Thyroid gland (tissue), 4 donors: ENCODE measurements around the gene F13A1. TPM values are rescaled to one million over a fixed set of nuclear protein-coding genes. Genes with fewer than 3 reads are reported as not detected.

ENCODE experiments used
- DNase-seq, 2 donors: peaks; one replicate each; pipeline ENCODE4 v3.0.0-alpha.2; 2019
- H3K27ac ChIP-seq, 3 donors: fragments of 200-600 bp; sonication (generic); 1 replicate in 2 of 3; 2 replicates in 1 of 3; pipeline ENCODE4 v1.5.1; 2016 to 2019; ENCODE audit warnings: mild to moderate bottlenecking in 1 of 3, moderate library complexity in 1 of 3
- H3K27me3 ChIP-seq: fragments of 200-600 bp; sonication (generic); one replicate; pipeline ENCODE4 v1.5.1; 2019
- H3K36me3 ChIP-seq, 2 donors: fragments of 200-600 bp; sonication (generic); one replicate each; pipeline ENCODE4 v1.5.1; 2016 to 2019
- H3K4me1 ChIP-seq, 2 donors: fragments of 200-600 bp; sonication (generic); one replicate each; pipeline ENCODE4 v1.5.1; 2017 to 2019
- H3K4me3 ChIP-seq, 3 donors: fragments of 200-600 bp; sonication (generic); replicated peaks in 1 of 3; 1 replicate in 2 of 3; 2 replicates in 1 of 3; pipeline ENCODE4 v1.5.1; 2016; ENCODE audit warnings: mild to moderate bottlenecking in 1 of 3
- H3K9me3 ChIP-seq: fragments of 200-600 bp; sonication (generic); one replicate; pipeline ENCODE4 v1.5.1; 2017
- POLR2A ChIP-seq, 2 donors: fragments of 450-650 bp; IDR thresholded peaks; one replicate each; pipeline ENCODE4 v1.6.1; 2017; ENCODE audit warnings: antibody characterized with exemption in 2 of 2, mild to moderate bottlenecking in 2 of 2, moderate library complexity in 1 of 2
- WGBS, 2 donors: methylation state at CpG; one replicate each; pipeline ENCODE4 v1.1.5; 2017; 5-methylcytosine and 5-hydroxymethylcytosine counted together
- intact Hi-C: fragments of 100-400 bp; cut with DNase I; formaldehyde crosslinking; loops from one replicate; pipeline ENCODE4 v1.15.1; 2023
- microRNA-seq: library from miRNA; unstranded; fragments of <30 nt; microRNA quantifications from one replicate; pipeline ENCODE4, GENCODE V29; 2016
- small RNA-seq: library from RNA; depleted of rRNA; stranded (forward); fragments of <200 nt; gene quantifications from one replicate; pipeline ENCODE3, GENCODE V24; 2016
- total RNA-seq, 4 donors: library from RNA; depleted of rRNA; stranded (reverse); fragments of >200 nt; gene quantifications; one replicate each; pipeline ENCODE4 v1.2.3, GENCODE V29; 2016
- TF ChIP-seq, protein P1 (sequence below), 6 experiments: fragments of 200-600 bp in 3 of 6; fragments of 450-650 bp in 3 of 6; sonication (generic) in 3 of 6; IDR thresholded peaks; one replicate each; pipeline ENCODE4 v1.5.1; 2016 to 2019; ENCODE audit warnings: antibody characterized with exemption in 6 of 6, mild to moderate bottlenecking in 2 of 6, inconsistent platforms in 1 of 6, moderate library complexity in 1 of 6

Gene F13A1
- total RNA-seq, 4 donors from 2014 or later = 23.7 to 139 (median 54.7) TPM

- no peaks in the 10 kb centered on the region for H3K36me3 ChIP-seq
- no peak for DNase-seq
- TF ChIP-seq, protein P1, sequence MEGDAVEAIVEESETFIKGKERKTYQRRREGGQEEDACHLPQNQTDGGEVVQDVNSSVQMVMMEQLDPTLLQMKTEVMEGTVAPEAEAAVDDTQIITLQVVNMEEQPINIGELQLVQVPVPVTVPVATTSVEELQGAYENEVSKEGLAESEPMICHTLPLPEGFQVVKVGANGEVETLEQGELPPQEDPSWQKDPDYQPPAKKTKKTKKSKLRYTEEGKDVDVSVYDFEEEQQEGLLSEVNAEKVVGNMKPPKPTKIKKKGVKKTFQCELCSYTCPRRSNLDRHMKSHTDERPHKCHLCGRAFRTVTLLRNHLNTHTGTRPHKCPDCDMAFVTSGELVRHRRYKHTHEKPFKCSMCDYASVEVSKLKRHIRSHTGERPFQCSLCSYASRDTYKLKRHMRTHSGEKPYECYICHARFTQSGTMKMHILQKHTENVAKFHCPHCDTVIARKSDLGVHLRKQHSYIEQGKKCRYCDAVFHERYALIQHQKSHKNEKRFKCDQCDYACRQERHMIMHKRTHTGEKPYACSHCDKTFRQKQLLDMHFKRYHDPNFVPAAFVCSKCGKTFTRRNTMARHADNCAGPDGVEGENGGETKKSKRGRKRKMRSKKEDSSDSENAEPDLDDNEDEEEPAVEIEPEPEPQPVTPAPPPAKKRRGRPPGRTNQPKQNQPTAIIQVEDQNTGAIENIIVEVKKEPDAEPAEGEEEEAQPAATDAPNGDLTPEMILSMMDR (IDR thresholded peaks at IDR 0.05) = no peak
- TF ChIP-seq POLR2A (IDR thresholded peaks at IDR 0.05) = no peak
- H3K27ac ChIP-seq = no peak overlapping the region
- no peaks in the 10 kb centered on the region for H3K4me1 ChIP-seq
- no peak overlapping the region for H3K4me3 ChIP-seq
- intact Hi-C loops = no loop called here
- 100% methylated on average over 1 of the region's 1 CpG for WGBS, 2 donors
- H3K9me3 ChIP-seq = no peaks in the 10 kb centered on the region
- H3K27me3 ChIP-seq = no peaks in the 10 kb centered on the region
Observed at GRCh38 chr6:6121943-6122342, 198.5 kb downstream of the F13A1 start.

DNA sequence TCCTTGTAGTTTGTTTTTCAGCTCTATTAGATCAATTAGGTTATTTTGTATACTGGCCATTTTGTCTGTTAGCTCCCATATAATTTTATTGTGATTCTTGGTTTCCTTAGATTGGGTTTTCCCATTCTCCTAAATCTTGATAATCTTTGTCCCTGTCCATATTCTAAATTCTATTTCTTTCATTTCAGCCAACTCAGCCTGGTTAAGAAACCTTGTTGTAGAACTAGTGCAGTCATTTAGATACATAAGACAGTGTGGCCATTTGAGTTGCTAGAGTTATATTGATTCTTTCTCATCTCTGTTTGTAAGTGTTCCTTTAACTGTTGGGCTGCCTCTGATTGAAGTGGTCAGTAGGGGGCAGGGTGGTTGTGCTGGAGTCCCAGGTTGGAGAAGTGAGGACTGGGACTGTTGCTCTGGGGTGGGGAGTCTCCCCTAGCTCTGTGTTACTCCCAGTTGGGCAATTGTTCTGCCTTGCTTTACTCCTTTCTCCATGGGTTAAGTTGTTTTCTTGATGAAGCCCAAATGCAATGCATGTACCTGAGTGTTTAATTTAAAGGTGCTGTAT, 214.9 kb downstream of the F13A1 start:
- no peaks in the 10 kb centered on the region for H3K27me3 ChIP-seq
- no peak overlapping the region for H3K27ac ChIP-seq
- H3K9me3 ChIP-seq = no peaks in the 10 kb centered on the region
- H3K36me3 ChIP-seq = no peaks in the 10 kb centered on the region
- no peak for DNase-seq
- intact Hi-C loops = no loop called here
- TF ChIP-seq POLR2A (IDR thresholded peaks at IDR 0.05) = no peak
- TF ChIP-seq, protein P1 (IDR thresholded peaks at IDR 0.05) = no peak
- H3K4me3 ChIP-seq = no peak overlapping the region
- no peaks in the 10 kb centered on the region for H3K4me1 ChIP-seq

Small RNAs within 50 kb of the gene (microRNA-seq; reads per million reads assigned to microRNA genes)
- gene MIR5683 (not detected), gene MIR7853 (not detected)

Small RNAs within 50 kb of the gene (small RNA-seq; reads per million reads assigned to genes)
- not detected for gene MIR7853
